Thyroid gland (tissue), 4 donors: ENCODE data around the gene KCNMB4. TPM values are rescaled to one million over a fixed set of nuclear protein-coding genes. Genes with fewer than 3 reads are reported as not detected.

Experiments used
- DNase-seq, 2 donors: peaks; one replicate each; pipeline ENCODE4 v3.0.0-alpha.2; 2019
- H3K27ac ChIP-seq, 3 donors: fragments of 200-600 bp; sonication (generic); 1 replicate in 2 of 3; 2 replicates in 1 of 3; pipeline ENCODE4 v1.5.1; 2016 to 2019; ENCODE audit warnings: mild to moderate bottlenecking in 1 of 3, moderate library complexity in 1 of 3
- H3K27me3 ChIP-seq: fragments of 200-600 bp; sonication (generic); one replicate; pipeline ENCODE4 v1.5.1; 2019
- H3K36me3 ChIP-seq, 2 donors: fragments of 200-600 bp; sonication (generic); one replicate each; pipeline ENCODE4 v1.5.1; 2016 to 2019
- H3K4me1 ChIP-seq, 2 donors: fragments of 200-600 bp; sonication (generic); one replicate each; pipeline ENCODE4 v1.5.1; 2017 to 2019
- H3K4me3 ChIP-seq, 3 donors: fragments of 200-600 bp; sonication (generic); replicated peaks in 1 of 3; 1 replicate in 2 of 3; 2 replicates in 1 of 3; pipeline ENCODE4 v1.5.1; 2016; ENCODE audit warnings: mild to moderate bottlenecking in 1 of 3
- H3K9me3 ChIP-seq: fragments of 200-600 bp; sonication (generic); one replicate; pipeline ENCODE4 v1.5.1; 2017
- POLR2A ChIP-seq, 2 donors: fragments of 450-650 bp; IDR thresholded peaks; one replicate each; pipeline ENCODE4 v1.6.1; 2017; ENCODE audit warnings: antibody characterized with exemption in 2 of 2, mild to moderate bottlenecking in 2 of 2, moderate library complexity in 1 of 2
- WGBS, 2 donors: methylation state at CpG; one replicate each; pipeline ENCODE4 v1.1.5; 2017; 5-methylcytosine and 5-hydroxymethylcytosine counted together
- intact Hi-C: fragments of 100-400 bp; cut with DNase I; formaldehyde crosslinking; loops from one replicate; pipeline ENCODE4 v1.15.1; 2023
- total RNA-seq, 4 donors: library from RNA; depleted of rRNA; stranded (reverse); fragments of >200 nt; gene quantifications; one replicate each; pipeline ENCODE4 v1.2.3, GENCODE V29; 2016
- TF ChIP-seq, protein P1 (sequence below), 6 experiments: fragments of 200-600 bp in 3 of 6; fragments of 450-650 bp in 3 of 6; sonication (generic) in 3 of 6; IDR thresholded peaks; one replicate each; pipeline ENCODE4 v1.5.1; 2016 to 2019; ENCODE audit warnings: antibody characterized with exemption in 6 of 6, mild to moderate bottlenecking in 2 of 6, inconsistent platforms in 1 of 6, moderate library complexity in 1 of 6

Gene KCNMB4
- total RNA-seq, 4 donors from 2014 or later = 2.1 to 5.1 (median 3.8) TPM

GRCh38 chr12:70467476-70467875 lies 101.4 kb downstream of the KCNMB4 start:
- Histone ChIP-seq H3K4me1 (no peaks in the 10 kb centered on the region), H3K36me3 (no peaks in the 10 kb centered on the region), H3K4me3 (no peak overlapping the region), H3K27me3 (no peaks in the 10 kb centered on the region), H3K27ac (no peak overlapping the region), H3K9me3 (no peaks in the 10 kb centered on the region)
- intact Hi-C loops = no loop called here
- WGBS, 2 donors = 76 to 91% methylated on average over 2 of the region's 2 CpGs
- no peak for DNase-seq
- TF ChIP-seq, protein P1, sequence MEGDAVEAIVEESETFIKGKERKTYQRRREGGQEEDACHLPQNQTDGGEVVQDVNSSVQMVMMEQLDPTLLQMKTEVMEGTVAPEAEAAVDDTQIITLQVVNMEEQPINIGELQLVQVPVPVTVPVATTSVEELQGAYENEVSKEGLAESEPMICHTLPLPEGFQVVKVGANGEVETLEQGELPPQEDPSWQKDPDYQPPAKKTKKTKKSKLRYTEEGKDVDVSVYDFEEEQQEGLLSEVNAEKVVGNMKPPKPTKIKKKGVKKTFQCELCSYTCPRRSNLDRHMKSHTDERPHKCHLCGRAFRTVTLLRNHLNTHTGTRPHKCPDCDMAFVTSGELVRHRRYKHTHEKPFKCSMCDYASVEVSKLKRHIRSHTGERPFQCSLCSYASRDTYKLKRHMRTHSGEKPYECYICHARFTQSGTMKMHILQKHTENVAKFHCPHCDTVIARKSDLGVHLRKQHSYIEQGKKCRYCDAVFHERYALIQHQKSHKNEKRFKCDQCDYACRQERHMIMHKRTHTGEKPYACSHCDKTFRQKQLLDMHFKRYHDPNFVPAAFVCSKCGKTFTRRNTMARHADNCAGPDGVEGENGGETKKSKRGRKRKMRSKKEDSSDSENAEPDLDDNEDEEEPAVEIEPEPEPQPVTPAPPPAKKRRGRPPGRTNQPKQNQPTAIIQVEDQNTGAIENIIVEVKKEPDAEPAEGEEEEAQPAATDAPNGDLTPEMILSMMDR (IDR thresholded peaks at IDR 0.05) = no peak
- TF ChIP-seq POLR2A (IDR thresholded peaks at IDR 0.05) = no peak

DNA sequence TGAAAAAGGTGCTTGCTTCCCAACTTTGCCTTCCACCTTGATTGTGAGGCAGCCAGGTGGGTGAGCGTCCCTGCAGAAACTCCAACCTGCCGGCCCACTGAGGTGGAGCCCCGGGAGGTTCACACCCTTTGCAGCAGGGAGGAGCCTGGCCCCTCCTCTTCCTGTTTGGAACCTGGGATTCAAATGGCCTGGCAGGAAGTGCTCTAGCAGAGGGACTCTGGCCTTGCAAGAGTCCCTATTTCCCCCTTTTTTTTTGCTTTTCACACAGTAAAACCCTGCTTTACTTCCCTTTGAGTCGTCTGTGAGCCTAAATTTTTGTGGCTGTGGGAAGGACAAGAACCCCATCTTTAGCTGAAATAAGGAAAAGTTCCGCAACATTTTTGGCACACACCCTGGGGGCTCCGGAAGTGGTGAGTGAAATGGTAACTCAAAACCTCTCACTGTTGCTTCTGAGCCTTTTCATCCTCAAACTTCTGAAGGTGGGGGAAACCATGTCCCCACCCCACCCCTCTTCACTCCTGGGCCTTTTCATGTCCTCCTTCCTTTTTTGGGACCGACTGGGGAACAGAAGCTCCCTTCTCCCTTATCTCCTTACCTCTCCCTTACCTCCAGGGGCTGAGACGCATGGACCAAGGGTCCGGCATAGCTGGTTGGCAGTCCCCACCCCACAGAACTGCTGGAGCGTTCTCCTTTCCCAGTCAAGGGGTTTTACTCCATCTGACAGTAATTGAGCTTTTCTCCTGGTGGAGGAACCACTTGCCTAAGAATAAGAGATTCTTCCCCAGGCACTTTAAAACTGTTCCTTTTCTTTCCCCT lies 102.0 kb downstream of the KCNMB4 start:
- no peaks in the 10 kb centered on the region for H3K27me3 ChIP-seq
- intact Hi-C loops = no loop called here
- no peaks in the 10 kb centered on the region for H3K36me3 ChIP-seq
- H3K9me3 ChIP-seq = no peaks in the 10 kb centered on the region
- H3K27ac ChIP-seq = no peak overlapping the region
- TF ChIP-seq POLR2A (IDR thresholded peaks at IDR 0.05) = no peak
- TF ChIP-seq, protein P1 (IDR thresholded peaks at IDR 0.05) = no peak
- no peaks in the 10 kb centered on the region for H3K4me1 ChIP-seq
- WGBS, 2 donors = 84 to 87% methylated on average over 10 of the region's 10 CpGs
- no peak for DNase-seq
- H3K4me3 ChIP-seq = no peak overlapping the region

GRCh38 chr12:70468741-70469140 lies 102.7 kb downstream of the KCNMB4 start:
- no peak overlapping the region for H3K4me3 ChIP-seq
- H3K36me3 ChIP-seq = no peaks in the 10 kb centered on the region
- H3K9me3 ChIP-seq = no peaks in the 10 kb centered on the region
- DNase-seq = no peak
- TF ChIP-seq, protein P1 (IDR thresholded peaks at IDR 0.05) = no peak
- no peak for TF ChIP-seq POLR2A (IDR thresholded peaks at IDR 0.05)
- intact Hi-C loops = no loop called here
- no peaks in the 10 kb centered on the region for H3K27me3 ChIP-seq
- H3K4me1 ChIP-seq = no peaks in the 10 kb centered on the region
- H3K27ac ChIP-seq = no peak overlapping the region
- 96% methylated on average over 3 of the region's 3 CpGs for WGBS, 2 donors

- 93 to 95% methylated on average over 12 of the region's 12 CpGs for WGBS, 2 donors
- TF ChIP-seq, protein P1 (IDR thresholded peaks at IDR 0.05) = no peak
- TF ChIP-seq POLR2A (IDR thresholded peaks at IDR 0.05) = no peak
These were observed 103.2 kb downstream of the KCNMB4 start for GRCh38 chr12:70469221-70469820.

DNA sequence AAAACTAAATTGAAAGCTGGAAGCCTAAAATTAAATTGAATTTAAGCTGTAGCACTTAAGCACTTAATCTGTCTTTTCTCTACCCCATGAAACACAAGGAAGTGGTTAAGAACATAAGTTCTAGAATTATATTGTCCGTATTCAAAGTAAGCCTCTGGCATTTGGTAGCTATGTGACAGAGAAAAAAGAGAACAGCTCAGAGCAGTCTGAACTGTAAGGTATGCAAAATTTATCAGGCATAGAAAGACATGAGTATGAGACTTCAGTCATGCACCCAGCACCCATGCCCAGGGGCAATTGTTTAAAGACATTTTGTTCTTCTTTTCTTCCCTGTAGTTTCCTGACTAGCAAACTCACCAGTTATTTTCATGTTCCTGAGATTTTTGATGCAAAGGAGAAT lies 116.7 kb downstream of the KCNMB4 start:
- WGBS, 2 donors = 80 to 81% methylated on average over 1 of the region's 1 CpG
- DNase-seq = no peak
- no peak for TF ChIP-seq POLR2A (IDR thresholded peaks at IDR 0.05)
- TF ChIP-seq, protein P1 (IDR thresholded peaks at IDR 0.05) = no peak

More at GRCh38 chr12:70469221-70469820, 103.2 kb downstream of the KCNMB4 start:
- no peaks in the 10 kb centered on the region for H3K9me3 ChIP-seq
- H3K4me3 ChIP-seq = no peak overlapping the region
- no peaks in the 10 kb centered on the region for H3K27me3 ChIP-seq
- no peak overlapping the region for H3K27ac ChIP-seq
- no peak for DNase-seq
- H3K36me3 ChIP-seq = no peaks in the 10 kb centered on the region
- no peaks in the 10 kb centered on the region for H3K4me1 ChIP-seq
- intact Hi-C loops = no loop called here

More for the DNA sequence above, 116.7 kb downstream of the KCNMB4 start:
- Histone ChIP-seq H3K9me3 (no peaks in the 10 kb centered on the region), H3K4me1 (no peaks in the 10 kb centered on the region), H3K36me3 (no peaks in the 10 kb centered on the region), H3K4me3 (no peak overlapping the region), H3K27me3 (no peaks in the 10 kb centered on the region), H3K27ac (no peak overlapping the region)
- intact Hi-C loops = no loop called here
